HUES64 (cell line): ENCODE measurements around the gene ACTMAP. TPM values are rescaled to one million over a fixed set of nuclear protein-coding genes. Genes with fewer than 3 reads are reported as not detected.

Experiments used
- H3K27ac ChIP-seq: 2 replicates; pipeline ENCODE4 v1.7.0; 2013; ENCODE audit warnings: low read depth, low read length, inconsistent platforms
- H3K27me3 ChIP-seq: 2 replicates; pipeline ENCODE4 v1.6.1; 2013; ENCODE audit warnings: mild to moderate bottlenecking, low read length; ENCODE audit not compliant: insufficient read depth
- H3K36me3 ChIP-seq: 2 replicates; pipeline ENCODE4 v1.6.1; 2013; ENCODE audit warnings: mild to moderate bottlenecking, low read length; ENCODE audit not compliant: insufficient read depth
- H3K4me1 ChIP-seq: 2 replicates; pipeline ENCODE4 v1.6.1; 2013; ENCODE audit warnings: mild to moderate bottlenecking, low read length, moderate library complexity; ENCODE audit not compliant: insufficient read depth
- H3K4me3 ChIP-seq: 2 replicates; pipeline ENCODE4 v1.5.1; 2013; ENCODE audit warnings: mild to moderate bottlenecking, low read length, moderate library complexity
- H3K9ac ChIP-seq: 2 replicates; pipeline ENCODE4 v1.6.1; 2013; ENCODE audit warnings: mild to moderate bottlenecking, low read depth, low read length
- H3K9me3 ChIP-seq: 2 replicates; pipeline ENCODE4 v1.6.1; 2013; ENCODE audit warnings: low read depth, low read length; ENCODE audit not compliant: insufficient read depth
- WGBS: fragments of 150-250, 120-280 bp; methylation state at CpG from one replicate; pipeline ENCODE4 v1.1.7; 2013; ENCODE audit warnings: missing lambda C conversion rate; 5-methylcytosine and 5-hydroxymethylcytosine counted together
- polyA plus RNA-seq, 2 experiments: library from polyadenylated mRNA; stranded (reverse); fragments of 50-300 nt; gene quantifications; one replicate each; pipeline ENCODE4 v1.2.3, GENCODE V29; 2013

Gene ACTMAP, protein sequence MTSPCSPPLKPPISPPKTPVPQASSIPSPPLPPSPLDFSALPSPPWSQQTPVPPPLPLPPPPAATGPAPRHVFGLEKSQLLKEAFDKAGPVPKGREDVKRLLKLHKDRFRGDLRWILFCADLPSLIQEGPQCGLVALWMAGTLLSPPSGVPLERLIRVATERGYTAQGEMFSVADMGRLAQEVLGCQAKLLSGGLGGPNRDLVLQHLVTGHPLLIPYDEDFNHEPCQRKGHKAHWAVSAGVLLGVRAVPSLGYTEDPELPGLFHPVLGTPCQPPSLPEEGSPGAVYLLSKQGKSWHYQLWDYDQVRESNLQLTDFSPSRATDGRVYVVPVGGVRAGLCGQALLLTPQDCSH
- 13.5 TPM for polyA plus RNA-seq (2013, experiment 1 of 2)
- polyA plus RNA-seq (2013, experiment 2 of 2), result 17.6 TPM

DNA sequence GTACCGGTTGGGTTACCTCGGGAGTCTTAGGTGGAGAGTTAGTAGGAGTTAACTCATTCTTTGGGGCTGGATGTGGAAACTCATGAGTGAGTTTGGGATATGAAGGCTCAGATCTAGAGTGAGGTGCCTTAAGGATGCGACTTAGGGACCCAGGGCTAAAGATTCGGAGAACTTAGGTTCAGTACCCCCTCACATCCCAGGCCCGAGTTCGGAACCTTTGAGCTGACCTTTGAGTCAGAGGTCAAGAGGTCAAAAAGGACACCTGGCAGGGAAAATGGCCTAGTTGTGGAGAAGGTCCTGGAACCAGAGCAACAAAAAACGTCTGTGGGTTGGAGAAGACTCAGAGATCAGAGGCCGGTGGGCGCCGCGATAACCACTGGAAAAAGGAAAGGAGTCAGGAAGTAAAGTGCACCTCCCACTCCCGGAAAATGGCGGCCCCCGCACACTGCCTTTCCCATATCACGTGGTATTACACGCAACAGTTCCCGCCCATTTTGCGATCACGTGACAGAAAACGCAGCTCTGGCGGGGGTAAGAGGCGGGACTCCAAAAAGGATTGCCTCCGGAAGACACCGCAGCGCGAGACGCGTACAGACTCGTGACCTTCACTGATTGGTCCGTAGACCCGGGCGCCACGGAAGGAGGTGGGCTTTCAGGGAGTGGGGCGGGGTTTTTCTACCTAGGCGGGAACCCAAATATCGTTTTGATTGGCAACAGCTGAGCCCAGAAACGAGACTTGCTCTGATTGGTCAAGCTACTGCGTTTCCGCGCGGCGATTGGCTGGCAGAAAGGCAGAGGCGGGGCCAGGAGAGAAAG is at the start of gene ACTMAP:
Gene ACTMAP (minus strand): TSS at position 420 of the 816 bp plus-strand sequence. CDS start 674 bp downstream, outside the sequence.
- Histone ChIP-seq H3K27ac (peak within 1 kb of the TSS; percentile 99), H3K4me3 (peak within 1 kb of the TSS; percentile 88), H3K9ac (peak within 1 kb of the TSS; percentile 99), H3K9me3 (no peaks in the 10 kb centered on the region), H3K27me3 (no peaks in the 10 kb centered on the region), H3K4me1 (peaks cover 9% of the 10 kb centered on the region), H3K36me3 (peaks cover 22% of the 10 kb centered on the region)
- WGBS, result 1% methylated on average over 43 of the region's 43 CpGs

DNA sequence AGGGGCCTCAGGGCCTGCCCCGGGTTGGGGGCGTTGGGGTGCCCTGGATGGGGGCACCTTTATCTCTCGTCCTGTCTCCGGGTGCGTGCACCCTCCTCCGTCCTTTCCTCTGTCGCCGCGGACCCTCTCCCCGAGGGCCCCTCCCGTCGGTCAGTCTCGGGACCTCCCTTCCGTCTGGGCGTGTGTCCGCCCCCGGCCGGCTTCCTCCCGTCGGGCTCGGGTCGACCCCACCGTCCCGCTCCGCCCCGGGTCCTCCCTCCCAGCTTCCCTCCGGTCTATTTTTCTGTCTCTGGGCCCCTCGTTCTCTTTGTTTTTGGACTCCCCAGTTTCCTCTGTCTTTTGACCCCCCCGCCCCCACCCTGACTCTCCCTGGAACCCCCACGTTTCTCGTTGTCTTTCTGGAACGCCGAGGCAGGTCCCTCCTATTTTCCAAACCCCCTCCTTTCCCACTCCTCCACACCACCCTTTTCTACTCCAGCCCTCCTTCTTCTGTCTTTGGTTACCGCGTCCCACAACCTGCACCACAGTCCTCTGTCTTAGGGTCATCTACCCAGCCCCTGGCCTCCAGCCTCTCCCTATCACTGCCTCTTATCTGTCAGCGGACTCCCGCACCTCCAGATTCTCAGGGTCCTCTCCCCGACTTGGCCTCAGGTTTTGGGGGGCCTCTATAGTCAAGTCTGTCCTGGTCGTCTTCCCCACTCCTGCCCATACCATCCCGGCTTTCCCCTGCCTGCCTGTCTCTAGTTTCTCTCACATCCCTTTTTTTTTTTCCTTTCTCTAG is 49.5 kb upstream of the ACTMAP start:
- Histone ChIP-seq H3K9ac (peak overlapping the region; percentile 95), H3K36me3 (peaks cover 42% of the 10 kb centered on the region), H3K4me3 (peak overlapping the region; percentile 97), H3K27ac (peak overlapping the region; percentile 95), H3K4me1 (0 out of 2 replicates have a peak, but pooled peaks cover 3% of the 10 kb centered on the region), H3K9me3 (no peaks in the 10 kb centered on the region), H3K27me3 (no peaks in the 10 kb centered on the region)
- WGBS, result 5% methylated on average over 40 of the region's 40 CpGs

DNA sequence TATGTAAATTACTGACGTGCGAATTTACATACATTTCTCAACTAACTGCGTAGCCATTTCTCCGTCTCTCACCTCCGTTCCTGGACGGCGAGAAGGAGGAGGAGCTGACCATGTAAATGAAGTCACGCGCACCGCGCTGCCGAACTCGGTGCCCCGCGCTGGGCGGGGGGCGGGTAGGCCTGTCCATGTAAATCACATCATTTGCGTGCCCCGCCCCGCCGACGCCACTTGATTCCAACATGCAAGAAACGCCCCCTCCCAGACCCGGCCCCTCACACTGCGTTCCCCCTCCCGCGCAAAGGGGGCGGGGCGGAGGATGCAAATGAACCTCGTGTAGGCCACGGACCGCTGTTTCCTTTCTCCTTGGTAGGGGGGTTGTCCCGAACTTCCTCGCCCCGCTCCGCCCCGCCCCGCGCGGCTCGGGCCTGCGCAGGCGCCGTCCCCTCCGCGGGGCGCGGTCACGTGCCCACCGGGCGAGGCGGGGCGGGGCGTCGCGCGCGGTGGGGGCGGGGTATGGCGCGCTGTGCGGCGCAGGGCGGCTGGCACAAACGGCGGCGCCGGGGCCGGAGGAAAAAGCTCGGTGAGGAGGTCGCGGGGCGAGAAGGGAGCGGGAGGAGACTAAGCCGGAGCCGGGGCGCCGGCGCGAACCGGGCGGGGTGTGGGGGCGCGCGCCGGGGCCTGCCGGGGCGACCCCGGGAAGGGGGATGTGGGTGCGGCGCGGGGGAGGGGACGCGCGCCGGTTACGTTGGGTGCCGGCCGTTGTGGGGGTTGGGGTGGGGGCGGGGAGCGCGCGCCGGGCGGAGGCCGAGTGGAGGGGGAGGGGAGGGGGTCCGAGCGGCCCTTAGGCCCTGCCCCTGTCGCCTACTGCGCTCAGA is 48.6 kb upstream of the ACTMAP start, which contains the start of gene EGLN2:
Gene EGLN2 (plus strand): TSS at position 509 of the 875 bp plus-strand sequence. CDS start 1,382 bp downstream, outside the sequence.
- H3K4me3 ChIP-seq, result peak within 1 kb of the TSS; percentile 97
- 0 out of 2 replicates have a peak, but pooled peaks cover 3% of the 10 kb centered on the region for H3K4me1 ChIP-seq
- peaks cover 35% of the 10 kb centered on the region for H3K36me3 ChIP-seq
- peak within 1 kb of the TSS; percentile 95 for H3K27ac ChIP-seq
- no peaks in the 10 kb centered on the region for H3K27me3 ChIP-seq
- WGBS, result under 1% methylated on average over 100 of the region's 110 CpGs
- peak within 1 kb of the TSS; percentile 95 for H3K9ac ChIP-seq
- no peaks in the 10 kb centered on the region for H3K9me3 ChIP-seq

DNA sequence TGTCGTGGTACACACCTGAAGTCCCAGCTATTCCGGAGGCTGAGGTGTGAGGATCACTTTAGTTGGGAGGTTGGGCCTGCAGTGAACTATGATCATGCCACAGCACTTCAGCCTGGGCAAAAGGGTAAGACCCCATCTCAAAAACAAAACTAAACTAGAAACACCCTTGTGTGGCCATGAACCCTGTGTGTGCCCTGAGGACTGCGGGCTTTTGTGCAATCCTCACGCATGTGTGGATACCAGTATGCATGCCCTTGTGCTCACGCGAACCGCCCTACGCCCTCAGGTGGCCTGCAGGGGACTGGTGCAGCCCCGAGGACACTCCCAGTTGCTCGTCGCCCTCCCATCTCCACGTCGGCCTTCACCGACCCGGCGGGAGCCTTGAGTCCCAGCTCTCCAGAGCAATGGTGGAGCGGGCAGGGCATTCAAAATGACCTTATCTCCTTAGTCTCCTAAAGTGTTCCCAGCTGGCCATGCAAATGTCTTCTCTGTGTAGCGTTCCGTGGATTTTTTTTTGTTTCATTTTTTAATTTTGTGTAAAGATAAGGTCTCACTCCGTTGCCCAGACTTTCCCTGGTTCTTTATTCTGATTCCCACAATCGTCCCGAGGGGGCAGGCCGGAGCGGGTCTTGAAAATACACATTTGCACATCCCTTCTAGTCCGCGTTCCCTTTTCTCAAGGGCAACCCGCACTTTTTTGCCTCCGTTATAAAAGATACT is 47.8 kb upstream of the ACTMAP start:
- peak overlapping the region; percentile 82 for H3K9ac ChIP-seq
- H3K27me3 ChIP-seq, result no peaks in the 10 kb centered on the region
- 0 out of 2 replicates have a peak, but pooled peaks cover 3% of the 10 kb centered on the region for H3K4me1 ChIP-seq
- 10% methylated on average over 28 of the region's 28 CpGs for WGBS
- no peaks in the 10 kb centered on the region for H3K9me3 ChIP-seq
- H3K27ac ChIP-seq, result peak overlapping the region; percentile 79
- peaks cover 28% of the 10 kb centered on the region for H3K36me3 ChIP-seq
- H3K4me3 ChIP-seq, result peak overlapping the region; percentile 68

DNA sequence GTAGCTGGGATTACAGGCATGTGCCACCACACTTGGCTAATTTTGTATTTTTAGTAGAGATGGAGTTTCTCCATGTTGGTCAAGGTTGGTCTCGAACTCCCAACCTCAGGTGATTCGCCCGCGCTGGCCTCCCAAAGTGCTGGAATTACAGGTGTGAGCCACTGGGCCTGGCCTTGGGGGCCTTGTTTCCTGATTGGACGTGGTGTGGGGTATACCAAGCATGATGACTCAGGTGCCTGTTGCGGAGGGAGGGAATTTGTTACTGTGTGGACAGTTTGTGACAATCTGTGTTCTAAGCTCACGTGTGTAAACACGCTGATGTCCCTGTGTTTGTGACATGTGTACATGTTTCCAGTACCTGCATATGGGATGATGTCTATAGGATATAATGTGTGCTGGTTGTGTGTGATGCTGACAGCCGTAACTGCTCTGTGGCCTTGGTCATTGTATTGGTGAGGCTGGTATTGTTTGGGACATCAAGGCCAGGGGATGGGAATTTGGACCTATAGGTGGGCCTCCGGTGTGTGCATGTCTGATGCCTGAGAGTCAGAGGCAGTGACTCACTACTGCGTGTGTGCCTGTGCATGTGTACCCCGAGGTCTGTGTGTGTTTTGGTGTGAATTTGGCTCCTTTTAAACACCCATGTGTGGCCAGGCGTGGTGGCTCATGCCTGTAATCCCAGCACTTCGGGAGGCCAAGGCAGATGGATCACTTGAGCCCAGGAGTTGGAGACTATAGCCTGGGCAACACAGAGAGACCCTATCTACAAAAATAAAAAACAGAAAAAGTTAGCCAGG is 47.1 kb upstream of the ACTMAP start:
- peaks cover 21% of the 10 kb centered on the region for H3K36me3 ChIP-seq
- H3K4me3 ChIP-seq, result no peak overlapping the region; the same call in 1 of the 2 replicates
- peak overlapping the region; percentile 79; the same call in 1 of the 2 replicates for H3K27ac ChIP-seq
- H3K27me3 ChIP-seq, result no peaks in the 10 kb centered on the region
- H3K4me1 ChIP-seq, result no peaks in the 10 kb centered on the region
- H3K9ac ChIP-seq, result peak overlapping the region; percentile 82; the same call in 1 of the 2 replicates
- 94% methylated on average over 14 of the region's 14 CpGs for WGBS
- no peaks in the 10 kb centered on the region for H3K9me3 ChIP-seq

DNA sequence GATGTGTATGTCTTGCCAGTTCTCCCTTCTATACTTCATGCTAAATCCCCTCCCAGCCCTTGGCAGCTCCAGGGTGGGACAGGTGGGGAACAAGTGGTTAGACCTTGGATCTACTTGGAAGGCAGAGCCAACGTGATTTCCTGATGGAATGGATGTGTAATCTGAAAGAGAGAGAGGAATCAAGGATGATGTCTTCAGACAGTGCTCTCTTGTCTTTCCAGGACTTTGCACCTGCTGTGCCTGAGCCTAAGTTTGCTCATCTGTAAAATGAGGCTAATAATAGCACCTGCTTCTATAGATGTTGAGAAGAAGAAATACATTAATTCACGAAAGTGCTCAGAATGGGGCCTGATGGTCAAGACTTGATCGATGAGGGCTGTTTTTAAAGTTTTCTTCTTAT is 41.7 kb upstream of the ACTMAP start:
- no peak overlapping the region for H3K4me3 ChIP-seq
- H3K36me3 ChIP-seq, result no peaks in the 10 kb centered on the region
- no peaks in the 10 kb centered on the region for H3K9me3 ChIP-seq
- H3K27me3 ChIP-seq, result no peaks in the 10 kb centered on the region
- no peak overlapping the region for H3K9ac ChIP-seq
- H3K4me1 ChIP-seq, result no peaks in the 10 kb centered on the region
- no peak overlapping the region for H3K27ac ChIP-seq
- WGBS, result 94% methylated on average over 3 of the region's 3 CpGs

DNA sequence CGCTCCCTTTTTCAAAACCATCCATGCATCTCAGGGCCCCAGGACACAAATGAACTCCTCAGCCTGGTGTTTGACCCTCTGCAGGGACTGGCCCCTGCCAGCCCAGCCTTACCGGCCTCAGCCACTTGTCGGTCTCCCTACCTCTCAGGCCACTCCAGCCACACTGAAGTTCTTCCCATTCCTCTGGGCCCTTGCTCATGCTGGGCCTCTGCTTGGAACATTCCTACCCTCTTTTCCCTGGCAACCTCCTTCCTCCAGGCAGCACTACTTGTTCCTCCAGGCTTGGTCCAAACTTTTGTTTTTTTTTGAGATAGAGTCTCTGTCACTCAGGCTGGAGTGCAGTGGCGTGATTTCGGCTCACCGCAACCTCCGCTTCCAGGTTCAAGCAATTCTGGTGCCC is 41.1 kb upstream of the ACTMAP start:
- Histone ChIP-seq H3K27ac (no peak overlapping the region), H3K36me3 (no peaks in the 10 kb centered on the region), H3K4me1 (no peaks in the 10 kb centered on the region), H3K9ac (no peak overlapping the region), H3K27me3 (no peaks in the 10 kb centered on the region), H3K9me3 (no peaks in the 10 kb centered on the region), H3K4me3 (no peak overlapping the region)
- WGBS, result 79% methylated on average over 7 of the region's 7 CpGs

DNA sequence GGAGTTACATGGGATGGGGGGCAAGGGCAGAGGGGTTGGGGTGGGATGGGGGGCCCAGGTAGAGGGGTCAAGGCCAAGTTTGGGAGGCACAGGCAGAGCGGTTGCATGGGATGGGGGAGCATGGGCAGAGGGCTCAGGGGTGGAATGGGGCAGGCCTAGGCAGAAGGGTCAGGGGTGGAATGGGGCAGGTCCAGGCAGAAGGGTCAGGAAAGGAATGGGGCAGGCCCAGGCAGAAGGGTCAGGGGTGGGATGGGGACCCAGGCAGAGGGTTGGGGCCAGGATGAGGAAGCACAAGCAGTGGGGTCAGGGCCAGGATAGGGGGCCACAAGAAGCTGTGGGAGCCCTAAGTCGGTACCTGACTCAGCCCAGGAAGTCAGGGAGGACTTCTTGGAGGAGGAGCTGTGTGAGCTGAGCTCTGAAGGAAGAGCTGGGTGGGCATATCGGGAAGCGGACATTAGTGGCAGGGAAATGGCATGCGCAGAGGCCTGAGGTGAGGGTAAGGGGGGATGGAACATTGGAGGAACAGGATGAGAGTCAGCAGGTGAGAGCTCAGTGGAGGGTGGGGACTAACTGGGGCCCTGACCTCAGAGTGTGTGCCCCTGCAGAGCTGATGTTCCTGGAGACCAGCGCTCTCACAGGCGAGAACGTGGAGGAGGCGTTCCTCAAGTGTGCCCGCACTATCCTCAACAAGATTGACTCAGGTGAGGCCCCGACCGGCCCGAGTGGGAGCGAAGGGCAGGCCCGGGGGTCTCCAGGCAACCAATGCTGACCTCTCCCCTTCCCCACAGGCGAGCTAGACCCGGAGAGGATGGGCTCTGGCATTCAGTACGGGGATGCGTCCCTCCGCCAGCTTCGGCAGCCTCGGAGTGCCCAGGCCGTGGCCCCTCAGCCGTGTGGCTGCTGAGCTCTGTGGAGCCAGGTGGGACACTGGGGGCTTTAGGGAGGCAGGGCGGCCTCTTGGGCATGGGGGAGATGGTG is 36.1 kb upstream of the ACTMAP start:
- no peak overlapping the region for H3K27ac ChIP-seq
- no peak overlapping the region for H3K4me3 ChIP-seq
- H3K36me3 ChIP-seq, result no peaks in the 10 kb centered on the region
- H3K27me3 ChIP-seq, result no peaks in the 10 kb centered on the region
- WGBS, result 92% methylated on average over 25 of the region's 25 CpGs
- H3K9me3 ChIP-seq, result no peaks in the 10 kb centered on the region
- H3K4me1 ChIP-seq, result no peaks in the 10 kb centered on the region
- no peak overlapping the region for H3K9ac ChIP-seq
